Astrocyte of the spinal cord (primary cell): ENCODE data around the gene TWSG1.
"Not testable (repeated sequence)": the region's sequence is repeated elsewhere in the genome, so short reads cannot be mapped to it uniquely, and the experiment has no call there.

Experiments used
- DNase-seq: peaks from one replicate; pipeline ENCODE4 v3.0.0; 2011; ENCODE audit warnings: low read depth, low spot score
- H3K4me3 ChIP-seq: 2 replicates; pipeline ENCODE4 v1.5.1; 2011; ENCODE audit warnings: low read depth, mild to moderate bottlenecking, low read length, moderate library complexity
- in situ Hi-C: cut with HindIII; loops from 2 replicates; pipeline ENCODE4 v1.10.0; 2017; ENCODE audit warnings: low sequenced_read_pairs
- TF ChIP-seq, protein P1 (sequence below): IDR thresholded peaks from 2 replicates; pipeline ENCODE4 v1.5.1; 2012; ENCODE audit warnings: low read depth, mild to moderate bottlenecking, low read length, inconsistent platforms

The TWSG1 gene

GRCh38 chr18:9444549-9444948 lies 110.0 kb downstream of the TWSG1 start:
- in situ Hi-C loops, result no loop called here

GRCh38 chr18:9446839-9447238 lies 112.3 kb downstream of the TWSG1 start:
- TF ChIP-seq, protein P1, sequence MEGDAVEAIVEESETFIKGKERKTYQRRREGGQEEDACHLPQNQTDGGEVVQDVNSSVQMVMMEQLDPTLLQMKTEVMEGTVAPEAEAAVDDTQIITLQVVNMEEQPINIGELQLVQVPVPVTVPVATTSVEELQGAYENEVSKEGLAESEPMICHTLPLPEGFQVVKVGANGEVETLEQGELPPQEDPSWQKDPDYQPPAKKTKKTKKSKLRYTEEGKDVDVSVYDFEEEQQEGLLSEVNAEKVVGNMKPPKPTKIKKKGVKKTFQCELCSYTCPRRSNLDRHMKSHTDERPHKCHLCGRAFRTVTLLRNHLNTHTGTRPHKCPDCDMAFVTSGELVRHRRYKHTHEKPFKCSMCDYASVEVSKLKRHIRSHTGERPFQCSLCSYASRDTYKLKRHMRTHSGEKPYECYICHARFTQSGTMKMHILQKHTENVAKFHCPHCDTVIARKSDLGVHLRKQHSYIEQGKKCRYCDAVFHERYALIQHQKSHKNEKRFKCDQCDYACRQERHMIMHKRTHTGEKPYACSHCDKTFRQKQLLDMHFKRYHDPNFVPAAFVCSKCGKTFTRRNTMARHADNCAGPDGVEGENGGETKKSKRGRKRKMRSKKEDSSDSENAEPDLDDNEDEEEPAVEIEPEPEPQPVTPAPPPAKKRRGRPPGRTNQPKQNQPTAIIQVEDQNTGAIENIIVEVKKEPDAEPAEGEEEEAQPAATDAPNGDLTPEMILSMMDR, result no peak
- in situ Hi-C loops, result no loop called here
- no peak for DNase-seq
- H3K4me3 ChIP-seq, result no peak overlapping the region

More at GRCh38 chr18:9444549-9444948, 110.0 kb downstream of the TWSG1 start:
- DNase-seq, result no peak
- TF ChIP-seq, protein P1, result no peak
- no peak overlapping the region for H3K4me3 ChIP-seq

DNA sequence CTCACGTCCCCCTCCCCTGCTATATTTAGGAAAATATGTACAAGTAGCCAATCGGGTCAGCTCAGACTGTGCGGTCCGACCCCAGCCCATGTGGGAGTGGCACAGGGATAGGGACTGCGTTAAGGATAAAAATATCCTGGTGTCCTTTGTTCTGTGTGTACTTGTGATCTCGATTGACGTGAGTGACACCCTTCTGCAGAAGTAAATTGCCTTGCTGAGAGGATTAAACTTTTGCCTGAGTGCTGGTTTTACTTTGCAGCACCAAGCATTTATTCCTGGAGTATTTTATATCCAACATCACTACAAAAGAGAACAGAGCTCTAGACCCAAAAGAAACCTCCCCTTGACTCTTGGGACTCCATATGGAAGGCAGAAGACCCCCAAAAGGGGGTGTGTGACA lies 112.8 kb downstream of the TWSG1 start:
- TF ChIP-seq, protein P1, result no peak
- no peak overlapping the region for H3K4me3 ChIP-seq
- in situ Hi-C loops, result no loop called here
- no peak for DNase-seq

- in situ Hi-C loops, result no loop called here
- H3K4me3 ChIP-seq, result no peak overlapping the region
- TF ChIP-seq, protein P1, result no peak
- no peak for DNase-seq
Measured at GRCh38 chr18:9449600-9450414, 115.2 kb downstream of the TWSG1 start.

GRCh38 chr18:9450920-9451319 lies 116.3 kb downstream of the TWSG1 start:
- DNase-seq, H3K4me3 ChIP-seq, in situ Hi-C loops: not testable (repeated sequence)
